Measurements from ENCODE around the gene FBRSL1.

Gene FBRSL1

GRCh38 chr12:132496710-132497109 lies 6.8 kb downstream of the FBRSL1 start:
- no peak for DNase-seq (ENCODE audit: low spot score)

DNA sequence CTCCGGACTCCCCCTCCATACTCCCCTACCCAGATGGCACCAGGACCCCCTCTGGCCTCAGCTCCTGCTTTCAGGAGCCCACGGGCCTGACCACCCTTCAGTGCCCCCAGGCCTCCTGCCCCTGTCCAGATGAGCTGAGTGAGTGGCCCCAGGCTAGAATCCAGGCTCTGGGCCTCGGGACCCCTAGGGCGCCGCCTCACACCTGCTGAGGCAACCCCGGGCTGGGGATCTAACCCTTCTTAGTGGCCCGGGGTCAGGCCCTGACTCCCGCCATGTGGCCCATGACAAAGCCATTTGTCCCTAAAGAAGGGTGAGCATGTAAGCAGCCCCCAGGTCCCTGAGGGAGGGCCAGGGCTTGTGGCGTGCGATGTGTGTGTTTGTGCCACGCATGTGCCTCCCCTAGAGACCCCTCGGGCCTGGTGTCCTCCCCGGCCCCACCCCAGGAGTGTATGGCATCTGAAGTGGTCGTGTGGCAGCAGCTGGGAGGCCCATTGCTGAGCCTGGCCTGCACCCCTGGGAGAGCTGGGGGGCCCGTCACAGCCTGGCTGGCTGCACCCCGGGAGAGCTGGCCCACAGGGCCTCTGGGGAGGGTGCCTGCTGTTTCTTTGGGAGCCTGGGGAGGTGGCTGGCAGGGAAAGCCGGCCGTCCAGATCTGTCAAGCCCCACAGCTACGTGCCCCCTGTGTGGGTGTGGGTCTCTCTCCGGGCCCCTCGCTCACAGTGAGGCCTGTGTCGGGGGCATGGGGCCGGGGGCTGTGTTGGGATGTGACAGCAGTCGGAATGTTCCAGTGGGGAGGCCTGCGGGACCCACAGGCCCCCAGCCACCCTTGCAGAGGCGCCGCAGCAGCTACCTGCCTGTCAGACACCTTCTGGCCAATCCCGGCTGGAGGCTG lies 7.8 kb downstream of the FBRSL1 start:
- no peak for DNase-seq (ENCODE audit: low spot score)

- DNase-seq (ENCODE audit: low spot score) = no peak
Observed at GRCh38 chr12:132498931-132499330, 9.0 kb downstream of the FBRSL1 start.

DNA sequence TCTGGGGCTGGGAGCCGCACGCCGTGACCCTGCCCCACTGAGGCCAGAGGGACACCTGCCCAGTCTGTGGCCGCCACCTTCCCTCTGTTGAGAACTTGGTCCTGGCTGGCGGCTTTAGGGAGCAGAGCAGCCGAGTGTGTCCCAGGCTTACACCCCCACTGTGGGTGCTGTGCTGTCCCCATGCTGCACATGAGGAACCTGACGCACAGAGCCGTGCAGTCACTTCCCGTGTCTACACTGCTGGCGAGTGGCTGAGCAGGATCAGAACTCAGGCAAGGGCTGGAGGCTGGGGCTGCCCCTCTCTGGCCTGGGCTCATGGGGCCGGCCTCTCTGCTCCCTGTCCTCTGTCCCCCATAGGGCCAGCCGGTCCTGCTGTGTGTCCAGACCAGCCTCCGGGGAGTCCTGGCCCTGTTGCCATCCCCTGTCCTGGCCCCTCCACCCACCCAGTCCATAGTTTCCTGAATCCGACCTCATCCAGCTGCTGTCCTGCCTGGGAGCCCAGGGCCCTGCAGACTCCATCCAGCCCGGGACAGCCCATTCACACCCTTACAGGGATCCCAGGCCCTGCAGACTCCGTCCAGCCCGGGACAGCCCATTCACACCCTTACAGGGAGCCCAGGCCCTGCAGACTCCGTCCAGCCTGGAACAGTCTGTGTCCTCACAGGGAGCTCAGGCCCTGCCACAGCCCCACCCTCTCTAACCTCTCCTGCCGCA lies 10.3 kb downstream of the FBRSL1 start:
- DNase-seq (ENCODE audit: low spot score) = no peak

DNA sequence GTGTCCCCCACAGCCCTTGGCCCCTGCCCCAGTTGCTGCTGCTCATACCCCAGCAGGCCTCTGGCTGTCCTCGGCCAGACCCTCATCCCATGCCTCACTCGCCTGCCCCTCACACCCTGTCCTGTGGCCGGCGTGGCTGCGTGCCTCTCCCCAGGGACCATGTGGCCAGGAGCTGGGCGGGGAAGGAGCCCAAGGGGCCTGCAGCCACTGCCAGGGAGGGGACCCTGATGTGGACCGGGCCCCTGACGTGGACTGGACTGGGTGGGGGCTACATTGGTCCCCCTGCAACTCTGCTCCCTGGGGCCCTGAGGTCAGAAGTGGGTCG lies 10.9 kb downstream of the FBRSL1 start:
- DNase-seq (ENCODE audit: low spot score) = no peak

- DNase-seq (ENCODE audit: low spot score) = no peak
Observed at GRCh38 chr12:132501204-132501940, 11.4 kb downstream of the FBRSL1 start.

- DNase-seq (ENCODE audit: low spot score) = no peak
Observed at GRCh38 chr12:132502149-132502881, 12.4 kb downstream of the FBRSL1 start.

- DNase-seq (ENCODE audit: low spot score) = no peak
Observed at GRCh38 chr12:132502882-132503193, 12.9 kb downstream of the FBRSL1 start.

DNA sequence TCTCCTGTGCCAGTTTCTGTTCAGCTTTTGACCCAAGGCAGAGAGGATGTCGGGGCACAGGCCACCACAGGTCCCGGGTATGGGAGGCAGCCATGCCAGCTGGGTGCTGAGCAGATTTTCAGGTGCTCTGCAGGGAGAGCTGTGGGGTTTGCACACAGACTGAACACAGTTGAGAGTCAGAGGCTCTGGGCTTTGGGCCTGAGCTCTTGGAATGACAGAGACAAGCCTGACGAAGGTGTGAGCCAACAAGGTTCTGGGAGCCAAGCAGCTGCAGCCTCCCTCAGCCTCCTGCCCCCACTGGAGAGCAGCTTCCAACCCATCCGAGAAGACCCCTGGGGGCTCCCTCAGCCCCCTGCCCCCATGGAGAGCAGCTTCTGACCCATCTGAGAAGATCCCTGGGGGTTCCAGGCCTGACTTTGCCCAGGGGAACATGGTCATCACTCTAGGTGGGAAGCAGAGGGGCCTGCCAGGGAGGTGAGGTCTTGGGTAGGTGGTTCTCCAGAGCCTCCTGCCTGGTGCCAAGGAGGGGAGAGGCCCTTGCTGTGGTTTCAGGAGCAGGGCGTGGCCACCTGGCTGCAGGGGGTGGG lies 13.8 kb downstream of the FBRSL1 start:
- DNase-seq (ENCODE audit: low spot score) = no peak

DNA sequence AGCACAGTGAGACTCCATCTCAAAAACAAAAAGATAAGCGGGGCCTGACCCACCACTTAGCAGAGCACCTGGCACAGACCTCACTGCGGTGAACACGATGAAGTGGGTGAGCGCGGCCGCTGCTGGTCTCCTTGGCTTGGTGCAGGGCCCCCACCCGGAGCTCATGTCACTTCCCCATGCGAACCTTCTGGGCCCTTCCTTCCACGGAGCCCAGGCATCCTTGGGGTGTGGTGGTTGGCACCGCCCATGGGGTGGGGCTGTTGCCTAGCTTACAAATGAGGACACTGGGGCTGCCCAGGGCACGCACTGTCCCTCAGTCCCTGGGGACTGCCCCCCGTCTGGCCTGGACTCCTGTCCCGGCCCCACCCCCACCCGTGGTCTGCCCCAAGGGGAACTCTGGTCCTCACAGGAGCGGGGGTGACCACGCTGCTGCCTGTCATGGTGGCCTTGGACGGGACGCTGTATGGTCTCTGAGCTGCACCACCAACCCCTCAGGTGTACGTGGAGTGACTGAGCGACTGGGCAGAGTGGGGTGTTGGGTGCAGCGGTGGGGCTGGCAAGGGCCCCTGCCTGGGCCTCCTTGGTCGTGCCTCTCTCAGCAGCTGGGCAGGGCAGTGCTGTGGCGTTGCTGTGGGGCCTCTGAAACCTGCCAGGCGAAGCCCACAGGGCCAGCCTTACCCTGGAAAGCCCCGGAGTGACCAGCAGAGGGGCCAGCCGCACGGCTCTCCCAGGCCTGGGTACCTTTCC lies 15.3 kb downstream of the FBRSL1 start:
- DNase-seq (ENCODE audit: low spot score) = no peak

DNA sequence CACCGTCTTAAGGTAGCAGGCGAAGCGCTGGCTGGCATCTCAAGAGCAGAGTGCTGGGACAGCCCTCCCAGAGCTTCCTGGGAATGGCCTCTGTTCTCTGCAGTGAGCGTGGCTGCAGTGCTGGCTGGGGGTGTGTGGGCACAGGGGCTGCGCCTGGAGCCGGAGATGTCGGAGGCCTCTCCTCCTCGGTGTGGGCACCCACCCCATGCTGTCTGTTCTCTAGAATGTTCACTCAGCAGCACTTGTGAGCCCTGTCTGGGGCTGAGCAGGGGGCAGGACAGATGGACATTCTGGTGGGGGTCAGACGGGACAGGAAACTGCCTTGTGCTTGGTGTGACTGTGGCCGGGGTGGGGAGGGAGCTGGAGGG lies 15.9 kb downstream of the FBRSL1 start:
- DNase-seq (ENCODE audit: low spot score) = no peak

DNA sequence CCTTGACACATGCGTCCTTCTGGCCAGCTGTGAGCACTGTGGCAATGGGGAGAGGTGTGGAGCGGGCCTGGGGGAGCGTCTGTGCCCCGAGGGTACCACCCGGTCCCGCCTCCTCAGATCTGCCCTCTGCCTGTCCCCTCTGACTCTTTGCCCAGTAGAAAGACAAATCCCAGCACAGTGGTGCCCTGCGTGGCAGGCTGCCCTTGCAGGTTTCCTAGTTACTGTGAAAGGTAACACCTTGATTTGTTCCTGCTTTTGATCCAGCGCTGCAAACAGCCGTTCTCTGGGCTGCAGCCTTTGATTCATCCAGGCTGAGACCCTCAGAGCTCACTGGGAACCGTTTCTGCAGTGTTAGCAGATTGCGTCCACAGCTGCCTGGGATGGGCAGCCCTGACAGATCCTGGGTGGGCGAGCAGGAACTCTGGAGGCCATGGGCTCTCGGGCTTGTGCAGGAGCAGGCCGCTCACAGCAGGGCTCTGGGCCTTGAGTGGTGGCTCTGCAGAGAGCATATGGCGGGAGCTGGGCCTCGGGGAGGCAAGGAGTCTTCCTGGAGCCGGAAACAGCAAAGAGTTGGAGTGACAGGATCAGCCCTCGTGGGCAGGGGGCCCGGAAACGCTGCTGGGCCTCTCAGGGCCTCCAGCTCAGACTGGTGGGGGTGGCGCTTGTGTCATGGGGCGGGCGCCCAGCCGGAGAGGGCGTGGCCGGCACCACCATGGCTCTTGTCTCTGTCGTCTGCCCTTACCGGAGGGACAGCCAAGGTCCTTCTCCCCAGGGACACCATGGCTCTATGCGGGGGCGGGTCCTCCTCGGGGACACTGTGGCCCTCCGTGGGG lies 16.6 kb downstream of the FBRSL1 start:
- peak; percentile 50 for DNase-seq (ENCODE audit: low spot score)

DNA sequence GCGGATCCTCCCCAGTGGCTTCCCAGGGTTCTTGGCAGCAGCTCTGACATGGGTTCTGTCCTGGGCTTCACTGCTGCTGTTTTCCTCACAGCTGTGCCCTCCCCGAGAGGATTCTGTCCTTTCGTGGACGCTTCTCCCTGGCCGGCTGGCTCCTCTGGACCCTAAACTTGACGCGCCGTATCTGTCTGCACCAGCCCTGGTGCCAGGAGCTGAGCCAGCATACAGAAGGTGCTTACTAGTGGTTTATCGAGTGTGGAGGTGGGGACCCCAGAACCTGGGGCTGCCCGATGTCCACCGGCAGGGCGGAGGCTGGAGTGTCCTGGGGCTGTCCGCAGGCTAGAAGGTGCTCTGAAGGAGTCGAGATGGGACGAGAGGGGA lies 17.2 kb downstream of the FBRSL1 start:
- DNase-seq (ENCODE audit: low spot score) = no peak

DNA sequence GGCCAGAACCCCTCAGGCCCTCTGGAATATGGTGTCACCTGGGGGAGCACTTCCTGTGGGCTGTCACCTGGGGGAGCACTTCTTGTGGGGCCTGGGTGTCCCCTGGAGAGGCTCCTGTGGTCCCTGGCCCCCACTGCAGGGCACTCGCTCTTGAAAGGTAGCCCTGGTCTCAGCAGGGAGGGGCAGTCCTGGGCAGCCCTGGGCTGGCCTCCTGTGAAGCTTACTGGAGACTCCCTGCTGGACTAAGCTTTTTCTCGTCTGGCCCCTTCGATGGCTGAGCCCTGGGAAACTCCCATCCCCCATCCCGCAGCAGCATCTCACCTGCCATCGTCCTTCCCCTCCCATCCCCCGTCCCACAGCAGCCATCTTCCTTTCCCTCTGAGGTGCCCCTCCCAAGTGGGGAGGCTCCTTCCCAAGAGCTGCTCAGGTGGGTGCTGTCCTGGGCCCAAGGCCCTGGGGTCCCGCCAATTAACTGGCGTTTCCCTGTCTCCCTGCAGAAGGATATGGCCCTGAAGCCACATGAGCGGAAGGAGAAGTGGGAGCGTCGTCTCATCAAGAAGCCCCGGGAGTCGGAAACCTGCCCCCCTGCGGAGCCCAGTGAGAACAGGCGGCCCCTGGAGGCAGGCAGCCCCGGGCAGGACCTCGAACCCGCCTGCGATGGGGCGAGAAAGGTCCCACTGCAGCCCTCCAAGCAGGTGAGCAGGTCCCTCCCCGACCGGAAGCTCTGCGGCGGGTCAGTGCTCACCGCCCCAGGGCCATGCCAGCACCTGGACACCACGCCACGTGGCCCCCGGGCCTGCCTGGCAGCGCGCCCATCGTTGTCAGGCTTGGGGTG lies 17.9 kb downstream of the FBRSL1 start:
- no peak for DNase-seq (ENCODE audit: low spot score)

DNA sequence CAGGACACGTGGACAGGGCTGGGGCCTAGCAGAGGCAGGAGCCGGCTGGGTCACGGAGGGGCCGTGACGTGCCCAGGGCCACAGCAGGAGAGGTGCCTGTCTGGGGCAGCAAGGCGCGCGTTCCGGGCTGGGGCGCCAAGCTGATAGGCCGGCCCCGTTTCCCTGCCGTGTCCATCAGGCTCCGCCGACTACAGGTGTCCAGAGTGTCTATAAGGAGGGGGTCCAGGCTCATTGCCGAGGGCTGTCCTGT lies 18.5 kb downstream of the FBRSL1 start:
- no peak for DNase-seq (ENCODE audit: low spot score)

DNA sequence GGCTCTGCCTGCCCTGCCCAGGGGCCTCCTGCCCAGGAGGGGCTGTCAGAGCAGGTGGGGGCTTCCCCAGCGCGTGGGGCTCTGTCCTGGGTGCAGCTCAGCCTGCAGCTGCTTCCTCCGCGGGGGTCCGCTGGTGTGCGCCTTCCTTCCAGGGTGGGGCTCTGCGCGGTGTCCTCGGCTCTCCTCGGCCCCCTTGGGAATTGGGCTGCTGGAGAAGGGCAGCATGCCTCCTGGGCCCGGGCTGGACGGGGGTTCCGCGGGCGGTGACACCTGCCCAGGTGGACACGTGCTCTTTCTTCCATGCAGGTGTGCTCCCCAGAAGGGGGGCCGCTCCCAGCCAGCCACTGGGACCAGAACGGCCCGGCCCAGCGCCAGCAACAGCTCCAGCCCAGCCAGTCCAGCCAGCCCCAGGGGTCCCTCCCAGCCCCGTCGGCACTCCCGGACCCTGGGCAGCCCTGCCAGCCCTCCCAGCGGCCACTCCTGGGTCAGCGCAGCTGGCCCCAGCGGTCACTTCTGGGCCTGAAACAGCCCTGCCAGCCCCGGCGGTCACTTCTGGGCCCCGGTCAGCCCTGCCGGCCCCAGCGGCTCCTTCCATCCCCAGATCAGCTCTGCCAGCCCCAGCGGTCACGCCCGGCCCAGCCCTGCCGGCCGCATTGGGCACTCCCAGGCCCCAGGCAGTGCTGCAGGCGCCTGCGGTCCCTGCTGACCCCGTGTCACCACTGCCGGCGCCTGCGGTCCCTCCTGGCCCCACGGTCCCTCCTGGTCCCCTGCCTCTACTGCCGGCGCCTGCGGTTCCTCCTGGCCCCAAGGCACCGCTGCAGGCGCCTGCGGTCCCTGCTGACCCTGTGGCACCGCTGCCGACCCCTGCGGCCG lies 19.1 kb downstream of the FBRSL1 start:
- no peak for DNase-seq (ENCODE audit: low spot score)

GRCh38 chr12:132510111-132510724 lies 20.3 kb downstream of the FBRSL1 start:
- DNase-seq (ENCODE audit: low spot score) = no peak

GRCh38 chr12:132510746-132511477 lies 21.0 kb downstream of the FBRSL1 start:
- DNase-seq (ENCODE audit: low spot score) = no peak
